Aorta (tissue), 5 donors: ENCODE data around the gene TSHR. TPM values are rescaled to one million over a fixed set of nuclear protein-coding genes. Genes with fewer than 3 reads are reported as not detected.

Experiments
- ATAC-seq: fragments of 200-7000 bp; cut with Tn5 transposase; one replicate; pipeline ENCODE4 v1.9.1; 2022; ENCODE audit warnings: moderate library complexity; ENCODE audit not compliant: low FRiP score
- DNase-seq, 2 donors: peaks; one replicate each; pipeline ENCODE4 v3.0.0-alpha.2; 2020
- H3K27ac ChIP-seq, 2 donors: one replicate each; pipeline ENCODE4 v1.5.1; 2013; ENCODE audit warnings: low read length in 2 of 2, mild to moderate bottlenecking in 2 of 2, moderate library complexity in 2 of 2, control low read depth in 1 of 2, inconsistent platforms in 1 of 2, low read depth in 1 of 2
- H3K27me3 ChIP-seq, 2 donors: one replicate each; pipeline ENCODE4 v1.6.1; 2013; ENCODE audit warnings: control low read depth in 1 of 2, low read length in 1 of 2, mild to moderate bottlenecking in 1 of 2, moderate library complexity in 1 of 2; ENCODE audit not compliant: insufficient read depth in 2 of 2, control insufficient read depth in 1 of 2
- H3K36me3 ChIP-seq, 2 donors: one replicate each; pipeline ENCODE4 v1.6.1; 2013; ENCODE audit warnings: control low read depth in 1 of 2, low read length in 1 of 2, mild to moderate bottlenecking in 1 of 2; ENCODE audit not compliant: insufficient read depth in 2 of 2, control insufficient read depth in 1 of 2
- H3K4me1 ChIP-seq, 2 donors: one replicate each; pipeline ENCODE4 v1.6.1; 2013; ENCODE audit warnings: low read length in 2 of 2, control low read depth in 1 of 2, mild to moderate bottlenecking in 1 of 2, moderate library complexity in 1 of 2; ENCODE audit not compliant: insufficient read depth in 2 of 2, control insufficient read depth in 1 of 2
- H3K4me3 ChIP-seq, 2 donors: one replicate each; pipeline ENCODE4 v1.5.1; 2013; ENCODE audit warnings: low read length in 2 of 2, control low read depth in 1 of 2, mild to moderate bottlenecking in 1 of 2
- H3K9me3 ChIP-seq: one replicate; pipeline ENCODE4 v1.6.1; 2013; ENCODE audit warnings: mild to moderate bottlenecking, low read length; ENCODE audit not compliant: control insufficient read depth
- WGBS, 2 donors: extraction: QIAGEN DNeasy Blood & Tissue Kit; methylation state at CpG; one replicate each; pipeline ENCODE4 v1.1.7; 2013; 5-methylcytosine and 5-hydroxymethylcytosine counted together
- intact Hi-C, 2 donors: fragments of 100-400 bp; cut with DNase I; formaldehyde crosslinking; loops; one replicate each; pipeline versions ENCODE4 v1.14.2 to v1.15.0; 2022
- polyA plus RNA-seq, 2 donors: library from polyadenylated mRNA; stranded (reverse); fragments of 200-250 nt; gene quantifications; one replicate each; pipeline ENCODE4 v1.2.3, GENCODE V29; 2013
- total RNA-seq, 2 donors: library from RNA; stranded (reverse); fragmentation: NEBNext Ultra II Directional; extraction: Animal tissue kit (Norgen Biotek cat#: 25700); gene quantifications; one replicate each; pipeline ENCODE4 v1.2.1, GENCODE V29; 2021
- donor health status: healthy with polysubstance abuse.
- donor health status: Bipolar disorder and iron deficiency.
- donor health status: DM: no; HTN: no; CAD: no.
- donor health status: DM: no; HTN: no; CAD: no.
- donor health status: DM: yes; HTN: yes; CAD: no.

TSHR gene
- total and polyA plus RNA-seq, 4 donors = 0.13 to 0.30 (median 0.29) TPM; not detected in 1

- Histone ChIP-seq H3K4me3 (no peak overlapping the region), H3K9me3 (no peaks in the 10 kb centered on the region), H3K4me1 (peaks cover under 1 to 2% of the 10 kb centered on the region in 2 donors), H3K27ac (no peak overlapping the region), H3K27me3 (no peaks in the 10 kb centered on the region), H3K36me3 (no peaks in the 10 kb centered on the region)
- ATAC-seq (no peak), DNase-seq (no peak)
- intact Hi-C loops = no loop called here
- WGBS, 2 donors = 5 to 6% methylated on average over 2 of the region's 2 CpGs
Observed at GRCh38 chr14:80979951-80980350, 24.5 kb downstream of the TSHR start.

GRCh38 chr14:80981156-80981555 lies 25.7 kb downstream of the TSHR start:
- WGBS, 2 donors = 23 to 24% methylated on average over 3 of the region's 3 CpGs
- ATAC-seq (no peak), DNase-seq (no peak)
- intact Hi-C loops = no loop called here
- H3K4me1 ChIP-seq = peaks cover 0 to 2% of the 10 kb centered on the region in 2 donors
- H3K36me3 ChIP-seq = no peaks in the 10 kb centered on the region
- no peaks in the 10 kb centered on the region for H3K27me3 ChIP-seq
- H3K9me3 ChIP-seq = no peaks in the 10 kb centered on the region
- no peak overlapping the region for H3K27ac ChIP-seq
- H3K4me3 ChIP-seq = no peak overlapping the region

GRCh38 chr14:80981673-80982072 lies 26.3 kb downstream of the TSHR start:
- Histone ChIP-seq H3K4me1 (peaks cover 0 to 2% of the 10 kb centered on the region in 2 donors), H3K27ac (no peak overlapping the region), H3K9me3 (no peaks in the 10 kb centered on the region), H3K36me3 (no peaks in the 10 kb centered on the region), H3K4me3 (no peak overlapping the region), H3K27me3 (no peaks in the 10 kb centered on the region)
- 53 to 67% methylated on average over 7 of the region's 7 CpGs for WGBS, 2 donors
- DNase-seq (no peak), ATAC-seq (no peak)
- intact Hi-C loops = no loop called here

GRCh38 chr14:80982711-80983110 lies 27.3 kb downstream of the TSHR start:
- Histone ChIP-seq H3K4me3 (no peak overlapping the region), H3K9me3 (no peaks in the 10 kb centered on the region), H3K27ac (no peak overlapping the region), H3K4me1 (peaks cover 0 to 2% of the 10 kb centered on the region in 2 donors), H3K27me3 (no peaks in the 10 kb centered on the region), H3K36me3 (no peaks in the 10 kb centered on the region)
- 87 to 92% methylated on average over 2 of the region's 2 CpGs for WGBS, 2 donors
- intact Hi-C loops = no loop called here
- ATAC-seq (no peak), DNase-seq (no peak)

- Histone ChIP-seq H3K36me3 (no peaks in the 10 kb centered on the region), H3K27me3 (no peaks in the 10 kb centered on the region), H3K4me3 (no peak overlapping the region), H3K27ac (no peak overlapping the region), H3K4me1 (no peaks in the 10 kb centered on the region), H3K9me3 (no peaks in the 10 kb centered on the region)
- intact Hi-C loops = loop anchor here (1.0 to 2.0 kb wide), 2 partner anchors 32 to 33 kb away; partner anchors contain the start of gene TSHR (in 2 of the 2)
- ATAC-seq (peak; percentile 91), DNase-seq (peak; percentile 57 to 70)
- WGBS, 2 donors = 26 to 27% methylated on average over 6 of the region's 6 CpGs
Observed at GRCh38 chr14:80987235-80988032, 32.0 kb downstream of the TSHR start.

GRCh38 chr14:80988192-80988591 lies 32.8 kb downstream of the TSHR start:
- intact Hi-C loops = no loop called here

GRCh38 chr14:80988735-80989429 lies 33.5 kb downstream of the TSHR start:
- no peaks in the 10 kb centered on the region for H3K4me1 ChIP-seq
- 63 to 66% methylated on average over 6 of the region's 6 CpGs for WGBS, 2 donors
- H3K9me3 ChIP-seq = no peaks in the 10 kb centered on the region
- no peak for ATAC-seq
- intact Hi-C loops = no loop called here
- no peak overlapping the region for H3K27ac ChIP-seq
- H3K36me3 ChIP-seq = no peaks in the 10 kb centered on the region
- H3K4me3 ChIP-seq = no peak overlapping the region
- H3K27me3 ChIP-seq = no peaks in the 10 kb centered on the region
- no peak for DNase-seq

More at GRCh38 chr14:80988192-80988591, 32.8 kb downstream of the TSHR start:
- no peaks in the 10 kb centered on the region for H3K9me3 ChIP-seq
- ATAC-seq (no peak), DNase-seq (no peak)
- no peak overlapping the region for H3K27ac ChIP-seq
- no peaks in the 10 kb centered on the region for H3K36me3 ChIP-seq
- no peak overlapping the region for H3K4me3 ChIP-seq
- 40 to 48% methylated on average over 1 of the region's 1 CpG for WGBS, 2 donors
- H3K27me3 ChIP-seq = no peaks in the 10 kb centered on the region
- H3K4me1 ChIP-seq = no peaks in the 10 kb centered on the region

- no peak overlapping the region for H3K4me3 ChIP-seq
- DNase-seq (no peak), ATAC-seq (no peak)
- intact Hi-C loops = no loop called here
- H3K27me3 ChIP-seq = no peaks in the 10 kb centered on the region
- no peaks in the 10 kb centered on the region for H3K9me3 ChIP-seq
- H3K36me3 ChIP-seq = no peaks in the 10 kb centered on the region
- H3K4me1 ChIP-seq = no peaks in the 10 kb centered on the region
- 55 to 63% methylated on average over 3 of the region's 3 CpGs for WGBS, 2 donors
- no peak overlapping the region for H3K27ac ChIP-seq
Observed at GRCh38 chr14:80992580-80992979, 37.2 kb downstream of the TSHR start.
